Suprapubic skin (tissue), 4 donors: Measurements from ENCODE around the gene PCSK9. TPM values are rescaled to one million over a fixed set of nuclear protein-coding genes. Genes with fewer than 3 reads are reported as not detected.

Source experiments
- DNase-seq, 2 donors: peaks; one replicate each; pipeline ENCODE4 v3.0.0-alpha.2; 2019; ENCODE audit warnings: low spot score in 2 of 2
- H3K27ac ChIP-seq: fragments of 200-600 bp; sonication (generic); one replicate; pipeline ENCODE4 v1.5.1; 2019
- H3K27me3 ChIP-seq: fragments of 200-600 bp; sonication (generic); one replicate; pipeline ENCODE4 v1.5.1; 2019
- H3K36me3 ChIP-seq: fragments of 200-600 bp; sonication (generic); one replicate; pipeline ENCODE4 v1.5.1; 2019
- H3K4me1 ChIP-seq: fragments of 200-600 bp; sonication (generic); one replicate; pipeline ENCODE4 v1.5.1; 2019
- H3K4me3 ChIP-seq: fragments of 200-600 bp; sonication (generic); one replicate; pipeline ENCODE4 v1.5.1; 2019; ENCODE audit warnings: mild to moderate bottlenecking
- H3K9me3 ChIP-seq: fragments of 200-600 bp; sonication (generic); one replicate; pipeline ENCODE4 v1.5.1; 2019
- EP300 ChIP-seq: sonication (generic); formaldehyde crosslinking; IDR thresholded peaks from one replicate; pipeline ENCODE4 v1.6.1; 2017; ENCODE audit warnings: antibody characterized with exemption
- POLR2A ChIP-seq, 2 donors: fragments of 450-650 bp; IDR thresholded peaks; one replicate each; pipeline ENCODE4 v1.6.1; 2017; ENCODE audit warnings: antibody characterized with exemption in 2 of 2, mild to moderate bottlenecking in 2 of 2, moderate library complexity in 2 of 2
- POLR2AphosphoS5 ChIP-seq, 3 donors: sonication (generic); formaldehyde crosslinking; IDR thresholded peaks; one replicate each; pipeline ENCODE4 v1.6.1; 2017; ENCODE audit warnings: antibody characterized with exemption in 3 of 3
- WGBS: methylation state at CpG from one replicate; pipeline ENCODE4 v1.1.5; 2018; 5-methylcytosine and 5-hydroxymethylcytosine counted together
- total RNA-seq, 4 donors: library from RNA; depleted of rRNA; stranded (reverse); fragments of >200 nt; gene quantifications; one replicate each; pipeline ENCODE4 v1.1.0, GENCODE V29; 2016
- TF ChIP-seq, protein P1 (sequence below), 2 donors: fragments of 200-600 bp in 1 of 2; fragments of 450-650 bp in 1 of 2; sonication (generic) in 1 of 2; IDR thresholded peaks; one replicate each; pipeline ENCODE4 v1.5.1; 2016 to 2019; ENCODE audit warnings: antibody characterized with exemption in 2 of 2, mild to moderate bottlenecking in 1 of 2, moderate library complexity in 1 of 2

The PCSK9 gene
- total RNA-seq, 4 donors from 2014 or later: 0.24 to 1.5 (median 0.36) TPM

DNA sequence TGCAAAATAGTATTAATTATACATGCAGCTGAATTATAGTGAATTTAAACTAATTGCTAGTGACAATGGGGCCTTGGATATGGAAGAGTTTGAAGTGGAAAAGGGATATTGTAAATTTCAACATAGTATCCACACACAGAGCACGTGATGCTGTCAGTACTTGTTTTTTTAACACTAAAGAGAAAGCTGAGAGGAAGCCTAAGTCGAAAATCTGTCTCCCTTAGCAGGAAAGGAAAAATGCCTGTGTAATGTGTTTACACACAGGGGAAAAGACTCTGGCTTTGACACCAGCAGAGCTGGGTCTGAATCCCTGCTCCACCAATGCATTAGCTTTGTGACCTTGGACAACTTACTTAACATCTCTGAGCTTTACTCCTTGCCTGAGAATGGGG, 42.6 kb downstream of the PCSK9 start:
- DNase-seq: no peak
- peaks cover 98% of the 10 kb centered on the region for H3K36me3 ChIP-seq
- no peak overlapping the region for H3K27ac ChIP-seq
- no peak for TF ChIP-seq POLR2A (IDR thresholded peaks at IDR 0.05)
- no peak for TF ChIP-seq POLR2AphosphoS5 (IDR thresholded peaks at IDR 0.05)
- TF ChIP-seq, protein P1, sequence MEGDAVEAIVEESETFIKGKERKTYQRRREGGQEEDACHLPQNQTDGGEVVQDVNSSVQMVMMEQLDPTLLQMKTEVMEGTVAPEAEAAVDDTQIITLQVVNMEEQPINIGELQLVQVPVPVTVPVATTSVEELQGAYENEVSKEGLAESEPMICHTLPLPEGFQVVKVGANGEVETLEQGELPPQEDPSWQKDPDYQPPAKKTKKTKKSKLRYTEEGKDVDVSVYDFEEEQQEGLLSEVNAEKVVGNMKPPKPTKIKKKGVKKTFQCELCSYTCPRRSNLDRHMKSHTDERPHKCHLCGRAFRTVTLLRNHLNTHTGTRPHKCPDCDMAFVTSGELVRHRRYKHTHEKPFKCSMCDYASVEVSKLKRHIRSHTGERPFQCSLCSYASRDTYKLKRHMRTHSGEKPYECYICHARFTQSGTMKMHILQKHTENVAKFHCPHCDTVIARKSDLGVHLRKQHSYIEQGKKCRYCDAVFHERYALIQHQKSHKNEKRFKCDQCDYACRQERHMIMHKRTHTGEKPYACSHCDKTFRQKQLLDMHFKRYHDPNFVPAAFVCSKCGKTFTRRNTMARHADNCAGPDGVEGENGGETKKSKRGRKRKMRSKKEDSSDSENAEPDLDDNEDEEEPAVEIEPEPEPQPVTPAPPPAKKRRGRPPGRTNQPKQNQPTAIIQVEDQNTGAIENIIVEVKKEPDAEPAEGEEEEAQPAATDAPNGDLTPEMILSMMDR (IDR thresholded peaks at IDR 0.05): no peak
- no peak for TF ChIP-seq EP300
- no peaks in the 10 kb centered on the region for H3K9me3 ChIP-seq
- H3K4me3 ChIP-seq: no peak overlapping the region
- H3K27me3 ChIP-seq: no peaks in the 10 kb centered on the region
- 70% methylated on average over 2 of the region's 2 CpGs for WGBS
- H3K4me1 ChIP-seq: no peaks in the 10 kb centered on the region

DNA sequence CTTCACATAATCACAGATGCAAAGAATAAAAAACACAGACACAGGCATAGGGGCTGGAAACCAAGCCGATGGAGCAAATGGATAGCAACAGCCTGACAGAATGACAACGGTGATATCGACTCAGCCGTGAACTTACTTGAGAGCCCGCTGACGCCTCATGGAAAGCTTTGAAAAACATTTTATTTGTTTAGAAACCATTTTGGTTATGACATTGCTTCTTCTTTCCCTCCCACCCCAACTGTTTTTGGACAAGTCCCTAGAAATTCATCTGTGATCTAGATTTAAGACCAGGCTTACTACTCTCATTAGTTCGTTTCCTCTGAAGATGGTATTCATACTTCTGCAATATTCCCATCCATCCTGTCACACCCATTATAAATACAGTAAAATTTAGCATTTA, 44.9 kb downstream of the PCSK9 start:
- H3K27ac ChIP-seq: no peak overlapping the region
- peaks cover 100% of the 10 kb centered on the region for H3K36me3 ChIP-seq
- no peaks in the 10 kb centered on the region for H3K27me3 ChIP-seq
- H3K4me1 ChIP-seq: no peaks in the 10 kb centered on the region
- H3K9me3 ChIP-seq: no peaks in the 10 kb centered on the region
- TF ChIP-seq EP300 (no peak), POLR2AphosphoS5 (IDR thresholded peaks at IDR 0.05) (no peak), POLR2A (IDR thresholded peaks at IDR 0.05) (no peak)
- TF ChIP-seq, protein P1 (IDR thresholded peaks at IDR 0.05): no peak
- no peak for DNase-seq
- H3K4me3 ChIP-seq: no peak overlapping the region
- 97% methylated on average over 7 of the region's 7 CpGs for WGBS

DNA sequence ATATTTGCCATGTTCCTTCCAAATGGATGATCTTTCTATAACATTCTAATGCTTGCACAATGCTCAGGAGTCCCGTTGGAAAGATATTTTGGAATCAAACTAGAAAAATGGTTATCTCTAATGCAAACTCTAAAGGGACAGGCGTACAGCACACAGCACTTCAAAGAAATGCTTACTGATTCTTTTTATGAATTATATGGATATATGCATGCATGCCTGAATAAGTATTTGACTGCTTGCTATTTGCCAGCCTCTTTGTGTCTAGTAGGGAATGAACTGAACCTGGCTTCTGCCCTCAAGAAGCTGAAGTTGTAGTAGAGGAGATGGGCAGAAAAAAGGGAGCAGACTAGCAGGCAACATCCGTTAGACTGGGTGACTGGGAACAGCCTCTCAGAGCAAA, 48.1 kb downstream of the PCSK9 start:
- Histone ChIP-seq H3K27me3 (no peaks in the 10 kb centered on the region), H3K4me3 (no peak overlapping the region), H3K36me3 (peaks cover 98% of the 10 kb centered on the region), H3K4me1 (no peaks in the 10 kb centered on the region), H3K27ac (no peak overlapping the region), H3K9me3 (no peaks in the 10 kb centered on the region)
- TF ChIP-seq EP300 (no peak), POLR2A (IDR thresholded peaks at IDR 0.05) (no peak), POLR2AphosphoS5 (IDR thresholded peaks at IDR 0.05) (no peak)
- TF ChIP-seq, protein P1 (IDR thresholded peaks at IDR 0.05): no peak
- 87% methylated on average over 3 of the region's 3 CpGs for WGBS
- DNase-seq: no peak

DNA sequence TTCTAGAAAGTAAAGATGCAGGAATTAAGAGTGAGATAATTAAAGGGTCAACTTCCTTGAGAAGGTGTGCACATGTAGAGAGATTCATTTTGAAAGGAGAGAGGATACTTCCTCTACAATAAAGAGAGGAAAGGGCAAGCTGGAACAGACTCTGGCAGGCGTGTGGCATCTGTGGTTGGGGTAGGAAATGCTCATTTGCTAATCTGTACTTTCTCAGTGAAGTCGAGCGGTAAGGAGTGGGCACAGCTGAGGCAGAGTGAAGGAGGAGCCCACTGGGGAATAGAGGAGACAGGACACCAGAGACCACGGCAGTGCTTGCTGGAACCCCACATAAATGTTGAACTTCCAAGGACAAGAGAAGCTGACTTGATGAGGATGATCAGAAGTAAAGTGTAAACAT, 49.1 kb downstream of the PCSK9 start:
- 82% methylated on average over 4 of the region's 4 CpGs for WGBS
- H3K27ac ChIP-seq: no peak overlapping the region
- H3K4me3 ChIP-seq: no peak overlapping the region
- no peak for DNase-seq
- TF ChIP-seq POLR2A (IDR thresholded peaks at IDR 0.05) (no peak), POLR2AphosphoS5 (IDR thresholded peaks at IDR 0.05) (no peak), EP300 (no peak)
- TF ChIP-seq, protein P1 (IDR thresholded peaks at IDR 0.05): no peak
- H3K4me1 ChIP-seq: no peaks in the 10 kb centered on the region
- no peaks in the 10 kb centered on the region for H3K9me3 ChIP-seq
- H3K27me3 ChIP-seq: no peaks in the 10 kb centered on the region
- H3K36me3 ChIP-seq: peaks cover 98% of the 10 kb centered on the region

DNA sequence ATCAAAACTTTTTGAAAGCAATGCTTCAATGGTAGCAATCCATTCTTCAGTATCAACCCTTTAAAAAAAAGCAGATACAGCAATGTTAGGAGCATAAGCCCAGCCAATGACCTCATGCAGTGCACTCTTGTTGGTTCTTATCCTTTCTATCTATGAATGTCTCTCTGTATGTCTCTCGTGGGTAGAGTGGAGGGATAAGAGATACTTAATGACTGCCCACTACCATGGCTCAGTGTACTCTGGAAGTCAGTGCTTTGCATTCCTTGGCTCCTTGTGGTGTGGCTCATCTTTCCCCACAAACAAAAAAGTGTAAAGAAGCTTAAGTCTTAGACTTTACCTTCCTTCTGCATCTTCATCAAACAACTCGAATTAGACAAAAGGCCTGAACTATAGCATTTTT, 50.3 kb downstream of the PCSK9 start:
- Histone ChIP-seq H3K27ac (no peak overlapping the region), H3K4me3 (no peak overlapping the region), H3K4me1 (no peaks in the 10 kb centered on the region), H3K36me3 (peaks cover 98% of the 10 kb centered on the region), H3K9me3 (no peaks in the 10 kb centered on the region), H3K27me3 (no peaks in the 10 kb centered on the region)
- no peak for DNase-seq
- 78% methylated on average over 2 of the region's 2 CpGs for WGBS
- TF ChIP-seq POLR2AphosphoS5 (IDR thresholded peaks at IDR 0.05) (no peak), POLR2A (IDR thresholded peaks at IDR 0.05) (no peak), EP300 (no peak)
- TF ChIP-seq, protein P1 (IDR thresholded peaks at IDR 0.05): no peak
